ENCODE results near the gene CUX1.
"Not testable (repeated sequence)": the region's sequence is repeated elsewhere in the genome, so short reads cannot be mapped to it uniquely, and the experiment has no call there.

CUX1 gene

GRCh38 chr7:101817471-101818286 lies at the start of gene CUX1:
CUX1 (plus strand) TSS chr7:101817626; CDS start chr7:101817640, 14 bp downstream.
- no peak for DNase-seq (ENCODE audit: low read depth in 2 of 3, low spot score in 1 of 3)

DNA sequence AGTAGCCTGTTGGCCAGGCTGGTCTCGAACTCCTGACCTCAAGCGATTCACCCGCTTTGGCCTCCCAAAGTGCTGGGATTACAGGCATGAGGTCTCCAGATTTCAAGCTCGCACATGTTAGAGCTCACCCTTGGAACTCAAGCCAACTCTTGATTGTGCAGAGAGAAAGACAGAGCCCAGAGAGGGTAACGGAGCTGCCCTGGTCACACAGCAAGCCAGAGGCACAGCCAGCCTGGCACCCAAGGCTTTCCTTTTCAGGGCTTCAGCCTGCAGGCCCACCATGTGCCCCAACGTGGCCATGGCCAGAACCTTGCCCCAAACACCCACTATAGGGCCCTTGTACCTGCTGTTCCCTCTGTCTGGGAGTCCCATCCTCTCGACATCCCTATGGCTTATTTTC lies 49.1 kb upstream of the CUX1 start:
- DNase-seq (ENCODE audit: low read depth in 2 of 3, low spot score in 1 of 3), result no peak

- no peak for DNase-seq (ENCODE audit: low read depth in 2 of 3, low spot score in 1 of 3)
Measured at GRCh38 chr7:101770466-101770865, 47.0 kb upstream of the CUX1 start.

DNA sequence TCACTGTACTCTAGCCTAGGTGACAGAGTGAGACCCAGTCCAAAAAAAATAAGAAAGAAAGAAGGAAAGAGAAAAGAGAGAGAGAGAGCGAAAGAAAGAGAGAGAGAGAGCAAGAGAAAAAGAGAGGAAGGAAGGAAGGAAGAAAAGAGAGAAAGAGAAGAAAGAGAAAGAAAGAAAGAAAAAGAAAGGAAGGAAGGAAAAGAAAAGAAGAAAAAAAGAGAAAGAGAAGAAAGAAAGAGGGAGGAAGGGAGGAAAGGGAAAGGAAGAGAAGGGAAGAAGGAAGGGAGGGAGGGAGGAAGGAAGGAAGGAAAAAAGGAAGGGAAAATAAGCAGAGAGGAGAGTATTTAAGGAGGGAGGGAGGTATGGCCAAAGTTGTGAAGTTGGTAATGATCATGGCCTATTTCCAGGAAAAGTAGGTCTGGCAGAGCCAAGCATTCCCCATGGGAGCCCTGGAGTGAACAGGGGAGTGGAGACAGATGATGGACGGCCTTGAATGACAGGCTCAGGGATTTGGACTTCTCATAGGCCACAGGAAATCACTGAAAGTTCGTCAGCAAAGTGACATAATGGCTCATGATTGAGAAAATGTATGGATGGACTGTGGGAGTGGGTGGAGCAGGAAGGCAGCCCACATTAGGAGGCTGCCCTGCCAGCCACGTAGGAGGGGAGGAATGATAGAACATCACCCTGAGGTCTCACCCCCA lies 44.8 kb upstream of the CUX1 start:
- no peak for DNase-seq (ENCODE audit: low read depth in 2 of 3, low spot score in 1 of 3)

DNA sequence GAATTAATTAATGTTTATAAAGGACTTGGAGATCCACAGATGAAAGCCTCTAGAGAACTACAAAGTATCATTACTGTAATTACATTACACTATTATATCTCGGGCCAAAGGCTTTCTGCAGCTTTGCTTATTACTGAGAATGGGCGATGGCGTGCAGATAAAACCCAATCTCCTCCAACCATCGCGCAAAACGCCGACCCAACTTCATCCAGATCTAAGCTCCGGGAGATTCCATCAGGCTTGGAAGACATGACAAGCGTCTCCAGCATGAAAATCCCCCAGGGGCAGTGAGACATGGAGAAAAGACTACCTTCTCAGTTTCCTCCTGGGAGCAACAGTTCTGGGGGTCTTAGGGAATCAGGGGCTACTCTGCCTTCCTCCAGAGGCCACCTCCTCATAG lies 42.2 kb upstream of the CUX1 start:
- DNase-seq (ENCODE audit: low read depth in 2 of 3, low spot score in 1 of 3), result no peak

GRCh38 chr7:101778026-101778580 lies 39.3 kb upstream of the CUX1 start:
- DNase-seq (ENCODE audit: low read depth in 2 of 3, low spot score in 1 of 3), result no peak

DNA sequence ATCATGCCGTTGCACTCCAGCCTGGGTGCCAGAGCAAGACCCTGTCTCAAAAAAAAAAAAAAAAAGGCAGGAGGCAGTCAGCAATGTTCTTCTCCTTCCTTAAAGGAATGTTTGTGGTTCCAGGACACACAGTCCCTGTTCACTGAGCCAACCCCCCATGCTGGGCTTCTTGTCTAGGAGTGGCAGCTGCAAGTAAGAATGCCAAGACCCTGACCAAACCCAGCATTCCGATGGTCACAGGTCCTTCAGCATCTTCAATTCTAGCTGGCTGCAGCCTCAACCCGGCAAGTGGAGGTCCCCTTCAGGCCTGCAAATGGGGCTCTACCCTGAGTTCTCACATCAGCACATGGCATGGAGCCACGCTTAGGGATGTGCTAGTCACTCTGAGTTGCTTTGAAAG lies 38.2 kb upstream of the CUX1 start:
- DNase-seq (ENCODE audit: low read depth in 2 of 3, low spot score in 1 of 3), result no peak

GRCh38 chr7:101780281-101780680 lies 37.1 kb upstream of the CUX1 start:
- no peak for DNase-seq (ENCODE audit: low read depth in 2 of 3, low spot score in 1 of 3)

- no peak for DNase-seq (ENCODE audit: low read depth in 2 of 3, low spot score in 1 of 3)
Measured at GRCh38 chr7:101781439-101781838, 36.0 kb upstream of the CUX1 start.

GRCh38 chr7:101782476-101782875 lies 35.0 kb upstream of the CUX1 start:
- no peak for DNase-seq (ENCODE audit: low read depth in 2 of 3, low spot score in 1 of 3)

DNA sequence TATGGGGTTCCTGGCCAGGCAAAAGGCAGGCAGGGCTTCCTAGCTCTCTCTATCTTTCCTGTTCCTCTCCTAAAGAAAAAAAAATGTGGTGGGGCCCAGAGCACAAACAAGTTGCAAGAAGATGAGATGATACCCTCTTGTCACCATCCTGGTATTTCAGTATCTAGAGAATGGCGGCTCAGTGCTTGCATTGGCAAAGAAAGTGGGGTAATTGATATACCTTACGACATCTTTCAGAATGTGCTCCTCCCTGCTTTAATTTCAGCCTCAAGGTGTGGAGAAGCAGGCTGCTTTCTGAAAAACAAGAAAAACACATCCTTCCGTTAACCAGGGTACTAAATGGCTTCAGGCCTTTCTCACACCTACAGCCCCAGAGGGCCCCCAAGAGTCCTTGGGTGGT lies 34.5 kb upstream of the CUX1 start:
- no peak for DNase-seq (ENCODE audit: low read depth in 2 of 3, low spot score in 1 of 3)

- DNase-seq (ENCODE audit: low read depth in 2 of 3, low spot score in 1 of 3), result no peak
Measured at GRCh38 chr7:101783381-101784181, 33.8 kb upstream of the CUX1 start.

- no peak for DNase-seq (ENCODE audit: low read depth in 2 of 3, low spot score in 1 of 3)
Measured at GRCh38 chr7:101784292-101785127, 32.9 kb upstream of the CUX1 start.

DNA sequence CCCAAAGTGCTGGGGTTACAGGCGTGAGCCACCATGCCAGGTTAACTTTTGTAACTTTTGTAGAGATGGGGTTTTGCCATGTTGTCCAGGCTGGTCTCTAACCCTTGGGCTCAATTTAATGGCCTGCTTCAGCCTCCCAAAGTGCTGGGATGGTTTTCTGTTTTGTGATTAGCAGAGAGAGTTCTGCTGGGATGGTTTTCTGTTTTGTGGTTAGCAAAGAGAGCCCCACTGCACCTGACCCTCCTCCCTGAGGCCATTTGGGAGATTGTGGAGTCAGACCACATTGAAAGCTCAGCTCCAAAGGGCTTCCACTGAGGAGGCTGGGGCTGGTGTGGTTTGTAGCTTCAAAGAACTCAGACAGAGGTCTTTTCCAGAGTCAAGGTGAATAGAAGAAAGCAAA lies 29.6 kb upstream of the CUX1 start:
- no peak for DNase-seq (ENCODE audit: low read depth in 2 of 3, low spot score in 1 of 3)

DNA sequence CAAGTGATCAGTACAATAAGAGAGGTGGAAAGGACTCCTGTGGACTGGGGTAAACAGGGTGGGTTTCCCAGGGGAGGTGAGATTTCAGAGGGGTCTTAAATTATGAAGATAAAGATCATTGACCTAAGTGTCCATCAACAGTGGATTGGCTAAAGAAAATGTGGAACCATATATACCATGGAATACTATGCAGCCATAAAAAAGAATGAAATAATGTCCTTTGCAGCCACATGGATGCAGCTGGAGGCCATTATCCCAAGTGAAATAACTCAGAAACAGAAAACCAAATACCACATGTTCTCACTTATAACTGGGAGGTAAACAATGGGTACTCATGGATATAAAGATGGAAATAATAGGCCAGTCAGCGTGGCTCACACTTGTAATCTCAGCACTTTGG lies 28.9 kb upstream of the CUX1 start:
- no peak for DNase-seq (ENCODE audit: low read depth in 2 of 3, low spot score in 1 of 3)

DNA sequence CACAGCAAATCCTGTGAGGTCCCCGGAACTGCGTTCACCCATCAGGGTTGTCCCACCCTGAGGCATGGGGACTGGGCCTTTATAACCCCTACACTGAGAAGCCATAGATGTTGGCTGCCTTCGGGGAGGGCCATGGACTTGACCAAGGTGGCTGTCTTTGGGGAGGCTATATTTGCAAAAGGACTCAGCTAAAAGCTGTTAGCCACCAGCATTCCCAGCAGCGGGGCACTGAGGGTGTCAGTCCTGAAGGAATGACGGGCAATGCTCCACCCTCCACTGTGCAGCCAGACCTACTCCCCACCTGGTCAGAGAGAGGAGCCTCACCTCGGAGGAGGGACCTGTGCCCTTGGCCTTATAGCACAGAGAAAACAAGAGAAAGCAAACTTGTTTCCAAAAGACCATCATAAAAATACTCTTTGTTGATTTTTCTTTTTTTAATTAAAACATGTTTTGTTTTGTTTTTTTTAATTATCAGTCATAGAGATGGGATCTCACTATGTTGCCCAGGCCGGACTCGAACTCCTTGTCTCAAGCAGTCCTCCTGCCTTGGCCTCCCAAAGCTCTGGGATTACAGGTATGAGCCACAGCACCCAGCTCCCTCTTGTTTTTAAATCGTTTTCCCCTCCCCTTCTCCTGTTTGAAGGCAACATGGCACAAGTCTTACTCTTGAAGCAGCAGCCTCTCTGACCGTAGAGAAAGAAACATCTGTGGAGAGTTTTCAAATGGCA lies 26.7 kb upstream of the CUX1 start:
- no peak for DNase-seq (ENCODE audit: low read depth in 2 of 3, low spot score in 1 of 3)

- no peak for DNase-seq (ENCODE audit: low read depth in 2 of 3, low spot score in 1 of 3)
Measured at GRCh38 chr7:101792051-101792681, 25.3 kb upstream of the CUX1 start.

DNA sequence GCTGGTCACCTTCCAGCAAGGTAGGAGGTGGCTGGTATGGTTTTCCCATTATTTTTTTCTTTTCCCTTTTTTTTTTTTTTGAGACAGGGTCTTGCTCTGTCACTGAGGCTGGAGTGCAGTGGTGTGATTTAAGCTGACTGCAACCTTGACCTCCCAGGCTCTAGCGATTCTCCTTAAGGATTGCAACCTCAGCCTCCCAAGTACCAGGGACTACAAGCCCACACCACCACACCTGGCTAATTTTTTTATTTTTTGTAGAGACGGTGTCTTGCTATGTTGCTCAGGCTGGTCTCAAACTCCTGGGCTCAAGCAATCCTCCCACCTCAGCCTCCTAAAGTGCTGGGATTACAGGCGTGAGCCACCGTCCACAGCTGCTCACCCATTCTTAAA lies 24.7 kb upstream of the CUX1 start:
- DNase-seq (ENCODE audit: low read depth in 2 of 3, low spot score in 1 of 3), result not testable (repeated sequence)

DNA sequence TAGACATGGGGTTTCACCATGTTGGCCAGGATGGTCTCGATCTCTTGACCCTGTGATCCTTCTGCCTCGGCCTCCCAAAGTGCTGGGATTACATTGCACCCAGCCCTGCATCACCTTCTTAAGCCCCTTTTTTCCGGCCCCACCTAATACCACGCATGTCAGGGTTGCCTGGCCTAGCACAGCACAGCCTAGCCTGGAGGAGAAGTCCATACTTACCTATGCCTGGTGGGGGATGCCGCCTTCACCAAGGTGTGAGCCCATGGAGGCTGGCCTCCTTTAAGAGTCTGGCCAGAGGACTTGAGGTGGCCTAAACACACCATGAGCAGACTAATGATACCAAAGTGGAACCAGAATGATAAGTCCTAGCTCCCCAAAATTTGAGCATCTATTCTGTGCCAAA lies 22.0 kb upstream of the CUX1 start:
- no peak for DNase-seq (ENCODE audit: low read depth in 2 of 3, low spot score in 1 of 3)

DNA sequence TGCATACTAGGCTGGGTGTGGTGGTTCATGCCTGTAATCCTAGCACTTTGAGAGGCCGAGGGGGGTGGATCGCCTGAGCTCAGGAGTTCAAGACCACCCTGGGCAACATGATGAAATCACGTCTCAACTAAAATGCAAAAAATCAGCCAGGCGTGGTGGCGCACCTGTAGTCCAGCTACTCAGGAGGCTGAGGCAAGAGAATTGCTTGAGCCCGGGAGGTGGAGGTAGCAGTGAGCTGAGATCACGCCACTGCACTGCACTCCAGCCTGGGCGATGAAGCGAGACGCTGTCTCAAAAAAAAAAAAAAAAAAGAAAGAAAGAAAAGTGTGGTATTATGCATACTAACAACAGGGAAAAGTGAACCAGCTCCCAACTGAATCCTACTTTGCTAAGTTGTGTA lies 19.3 kb upstream of the CUX1 start:
- DNase-seq (ENCODE audit: low read depth in 2 of 3, low spot score in 1 of 3), result not testable (repeated sequence)
